DOHH2 (cell line): ENCODE measurements around the gene KMT5C.

ENCODE experiments used
- EZH2phosphoT487 ChIP-seq: fragments of 200-600 bp; sonication (generic); IDR thresholded peaks from 2 replicates; pipeline ENCODE4 v1.6.1; 2017; ENCODE audit warnings: borderline replicate concordance, mild to moderate bottlenecking, antibody characterized with exemption, low read length, moderate library complexity, mixed read lengths
- TF ChIP-seq, protein P1 (sequence below): fragments of 200-600 bp; sonication (generic); IDR thresholded peaks from one replicate; pipeline ENCODE4 v1.5.1; 2014; ENCODE audit warnings: antibody characterized with exemption, mild to moderate bottlenecking, low read depth, low read length; ENCODE audit not compliant: poor library complexity, severe bottlenecking

DNA sequence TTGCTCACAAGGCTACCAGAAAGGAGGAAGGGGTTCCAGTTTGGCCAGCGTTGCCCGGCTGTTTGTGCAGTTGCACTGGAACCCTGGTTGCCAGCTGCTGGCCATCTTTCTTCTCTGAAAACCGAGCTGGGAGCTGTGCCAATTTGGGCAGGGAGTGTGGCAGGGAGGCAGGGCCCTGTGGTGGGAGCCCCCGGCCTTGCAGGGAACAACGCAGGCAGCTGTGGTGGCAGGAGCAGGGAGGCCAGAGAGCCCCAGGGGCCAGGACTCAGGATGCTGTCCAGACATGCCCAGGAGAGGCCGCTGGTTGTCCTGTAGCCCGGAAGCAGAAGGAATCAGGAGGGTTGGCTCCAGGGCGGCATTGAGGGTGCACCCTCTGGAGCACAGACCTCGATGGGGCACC lies 4.8 kb downstream of the KMT5C start:
- TF ChIP-seq, protein P1, sequence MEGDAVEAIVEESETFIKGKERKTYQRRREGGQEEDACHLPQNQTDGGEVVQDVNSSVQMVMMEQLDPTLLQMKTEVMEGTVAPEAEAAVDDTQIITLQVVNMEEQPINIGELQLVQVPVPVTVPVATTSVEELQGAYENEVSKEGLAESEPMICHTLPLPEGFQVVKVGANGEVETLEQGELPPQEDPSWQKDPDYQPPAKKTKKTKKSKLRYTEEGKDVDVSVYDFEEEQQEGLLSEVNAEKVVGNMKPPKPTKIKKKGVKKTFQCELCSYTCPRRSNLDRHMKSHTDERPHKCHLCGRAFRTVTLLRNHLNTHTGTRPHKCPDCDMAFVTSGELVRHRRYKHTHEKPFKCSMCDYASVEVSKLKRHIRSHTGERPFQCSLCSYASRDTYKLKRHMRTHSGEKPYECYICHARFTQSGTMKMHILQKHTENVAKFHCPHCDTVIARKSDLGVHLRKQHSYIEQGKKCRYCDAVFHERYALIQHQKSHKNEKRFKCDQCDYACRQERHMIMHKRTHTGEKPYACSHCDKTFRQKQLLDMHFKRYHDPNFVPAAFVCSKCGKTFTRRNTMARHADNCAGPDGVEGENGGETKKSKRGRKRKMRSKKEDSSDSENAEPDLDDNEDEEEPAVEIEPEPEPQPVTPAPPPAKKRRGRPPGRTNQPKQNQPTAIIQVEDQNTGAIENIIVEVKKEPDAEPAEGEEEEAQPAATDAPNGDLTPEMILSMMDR = no peak
- TF ChIP-seq EZH2phosphoT487 = no peak
